ENCODE measurements around the gene CALML3. TPM values are rescaled to one million over a fixed set of nuclear protein-coding genes. Genes with fewer than 3 reads are reported as not detected.

The CALML3 gene
- total RNA-seq, 1 donor from 2014 or later, result not detected

DNA sequence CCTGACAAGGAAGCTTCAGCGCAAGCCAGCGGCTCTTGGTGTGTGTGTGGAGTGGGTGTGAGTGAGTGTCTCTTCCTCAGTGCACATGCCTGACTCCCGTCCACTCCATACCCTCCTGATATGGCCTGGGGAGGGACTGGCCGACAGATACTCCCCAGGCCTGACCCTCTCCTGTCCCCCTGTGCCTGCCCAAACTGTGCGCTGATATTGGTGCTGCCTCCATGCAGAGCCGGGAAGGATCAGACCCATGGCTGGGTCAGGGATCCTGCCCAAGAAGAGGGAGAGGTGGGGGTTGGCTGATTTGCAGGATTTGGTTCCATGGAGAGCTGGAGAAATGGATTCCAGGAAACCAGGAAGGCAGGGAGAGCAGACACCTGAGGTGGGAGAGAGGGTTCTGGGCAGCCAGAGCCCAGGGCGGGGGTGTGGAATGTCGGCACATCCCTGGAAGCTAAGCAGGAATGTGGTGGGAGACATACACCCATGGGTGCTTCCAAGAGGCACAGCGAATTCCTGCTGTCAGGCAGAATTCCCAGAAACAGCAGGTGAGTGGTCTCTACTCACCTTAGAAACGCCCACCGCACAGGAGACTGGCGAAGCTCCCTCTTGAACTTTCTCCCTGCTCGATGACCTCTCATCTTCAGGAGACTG, 31.7 kb upstream of the CALML3 start:
- no peaks in the 10 kb centered on the region for H3K9me3 ChIP-seq (ENCODE audit: low read depth)
- H3K9ac ChIP-seq, result no peak overlapping the region
- Mint-ChIP-seq H3K4me3 (no peak overlapping the region), H3K4me1 (peaks cover 4% of the 10 kb centered on the region), H3K27ac (no peak overlapping the region), H3K27me3 (ENCODE audit: insufficient read depth, low read depth) (peaks cover 10% of the 10 kb centered on the region), H3K9me3 (peaks cover 2% of the 10 kb centered on the region), H3K36me3 (no peaks in the 10 kb centered on the region)
- H3K27ac ChIP-seq, result no peak overlapping the region
- no peak for DNase-seq (ENCODE audit: low spot score)
- H3K27me3 ChIP-seq, result no peaks in the 10 kb centered on the region
- TF ChIP-seq EZH2 (IDR thresholded peaks at IDR 0.05), result no peak
- H3K4me1 ChIP-seq, result peaks cover 6% of the 10 kb centered on the region
- no peak overlapping the region for H3K4me3 ChIP-seq
- H2AFZ ChIP-seq (replicated peaks), result no peak overlapping the region
- H3F3A ChIP-seq (ENCODE audit: low read depth), result no peaks in the 10 kb centered on the region
- H3K4me2 ChIP-seq, result no peak overlapping the region
- H4K20me1 ChIP-seq (ENCODE audit: low read depth), result no peaks in the 10 kb centered on the region
- H3K36me3 ChIP-seq, result no peaks in the 10 kb centered on the region
- H3K79me2 ChIP-seq (ENCODE audit: low read depth), result no peaks in the 10 kb centered on the region

DNA sequence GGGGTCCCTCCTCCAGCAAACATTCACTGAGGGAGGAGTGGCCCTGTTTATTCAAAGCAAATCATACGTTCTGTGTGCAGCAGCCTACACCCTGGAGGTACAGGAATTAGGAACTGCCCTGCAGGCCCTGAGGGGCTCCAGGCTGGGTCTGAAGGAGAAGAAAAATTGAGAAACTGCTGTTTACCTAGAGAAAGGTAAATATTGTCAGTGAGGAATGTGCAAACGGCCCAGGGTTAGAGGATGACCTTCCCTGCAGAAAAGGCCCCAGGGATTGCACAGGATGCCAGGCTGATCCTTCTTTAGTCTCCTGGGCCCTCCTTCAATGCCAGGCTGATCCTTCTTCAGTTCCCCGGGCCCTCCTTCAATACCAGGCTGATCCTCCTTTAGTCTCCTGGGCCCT, 31.1 kb upstream of the CALML3 start:
- H3K27me3 ChIP-seq, result no peaks in the 10 kb centered on the region
- no peak overlapping the region for H2AFZ ChIP-seq (replicated peaks)
- Mint-ChIP-seq H3K4me1 (peaks cover 4% of the 10 kb centered on the region), H3K4me3 (no peak overlapping the region), H3K27ac (no peak overlapping the region), H3K36me3 (no peaks in the 10 kb centered on the region), H3K27me3 (ENCODE audit: insufficient read depth, low read depth) (peaks cover 10% of the 10 kb centered on the region), H3K9me3 (no peaks in the 10 kb centered on the region)
- H3K9me3 ChIP-seq (ENCODE audit: low read depth), result no peaks in the 10 kb centered on the region
- DNase-seq (ENCODE audit: low spot score), result no peak
- no peak overlapping the region for H3K9ac ChIP-seq
- no peak overlapping the region for H3K27ac ChIP-seq
- H3K36me3 ChIP-seq, result no peaks in the 10 kb centered on the region
- H4K20me1 ChIP-seq (ENCODE audit: low read depth), result no peaks in the 10 kb centered on the region
- no peaks in the 10 kb centered on the region for H3F3A ChIP-seq (ENCODE audit: low read depth)
- H3K79me2 ChIP-seq (ENCODE audit: low read depth), result no peaks in the 10 kb centered on the region
- TF ChIP-seq EZH2 (IDR thresholded peaks at IDR 0.05), result no peak
- TF ChIP-seq CTCF (IDR thresholded peaks at IDR 0.05), result no peak
- TF ChIP-seq EZH2phosphoT487 (IDR thresholded peaks at IDR 0.05), result no peak
- no peak overlapping the region for H3K4me2 ChIP-seq
- no peak overlapping the region for H3K4me3 ChIP-seq
- peaks cover 6% of the 10 kb centered on the region for H3K4me1 ChIP-seq

- H3K27me3 Mint-ChIP-seq (ENCODE audit: insufficient read depth, low read depth), result peaks cover 14% of the 10 kb centered on the region
- no peak overlapping the region for H3K4me2 ChIP-seq
- no peak for TF ChIP-seq EZH2 (IDR thresholded peaks at IDR 0.05)
- no peak for TF ChIP-seq EZH2phosphoT487 (IDR thresholded peaks at IDR 0.05)
- TF ChIP-seq CTCF (IDR thresholded peaks at IDR 0.05), result no peak
- H3K36me3 ChIP-seq, result no peaks in the 10 kb centered on the region
- no peak overlapping the region for H2AFZ ChIP-seq (replicated peaks)
- no peaks in the 10 kb centered on the region for H3K9me3 Mint-ChIP-seq
- H3K36me3 Mint-ChIP-seq, result no peaks in the 10 kb centered on the region
- no peaks in the 10 kb centered on the region for H4K20me1 ChIP-seq (ENCODE audit: low read depth)
- H3K27ac ChIP-seq, result no peak overlapping the region
- H3F3A ChIP-seq (ENCODE audit: low read depth), result no peaks in the 10 kb centered on the region
- H3K79me2 ChIP-seq (ENCODE audit: low read depth), result no peaks in the 10 kb centered on the region
- no peak overlapping the region for H3K4me3 ChIP-seq
- DNase-seq (ENCODE audit: low spot score), result no peak
- no peak overlapping the region for H3K27ac Mint-ChIP-seq
- H3K9ac ChIP-seq, result no peak overlapping the region
- no peaks in the 10 kb centered on the region for H3K27me3 ChIP-seq
- peaks cover 4% of the 10 kb centered on the region for H3K4me1 Mint-ChIP-seq
- no peaks in the 10 kb centered on the region for H3K9me3 ChIP-seq (ENCODE audit: low read depth)
- H3K4me3 Mint-ChIP-seq, result no peak overlapping the region
- H3K4me1 ChIP-seq, result peaks cover 6% of the 10 kb centered on the region
These were observed 30.1 kb upstream of the CALML3 start for GRCh38 chr10:5494611-5495010.
